NCI-H345 treated with DMSO at 0.1 percent for 48 hours (cell line): ENCODE data around the gene PITHD1.
"Not testable (repeated sequence)": the region's sequence is repeated elsewhere in the genome, so short reads cannot be mapped to it uniquely, and the experiment has no call there.

Source experiments
- DNase-seq: peaks from one replicate; lab custom pipeline; 2025; ENCODE audit not compliant: unreplicated experiment; lab: John Stamatoyannopoulos, UW

Gene PITHD1

GRCh38 chr1:23772854-23773242, 5.4 kb upstream of the PITHD1 start:
- no peak for DNase-seq

- no peak for DNase-seq
These were observed 3.9 kb upstream of the PITHD1 start for GRCh38 chr1:23774174-23774880.

- DNase-seq = no peak
These were observed 2.0 kb upstream of the PITHD1 start for GRCh38 chr1:23776217-23776616.

GRCh38 chr1:23779826-23780371, 1.7 kb downstream of the PITHD1 start:
- DNase-seq = no peak

GRCh38 chr1:23783141-23783540, 4.9 kb downstream of the PITHD1 start:
- not testable (repeated sequence) for DNase-seq

GRCh38 chr1:23784846-23785245, 6.6 kb downstream of the PITHD1 start:
- DNase-seq = no peak

- DNase-seq = no peak
These were observed 9.5 kb downstream of the PITHD1 start for GRCh38 chr1:23787701-23788100.

GRCh38 chr1:23788695-23789094, 10.5 kb downstream of the PITHD1 start:
- no peak for DNase-seq

- DNase-seq = peak; percentile 78
These were observed 12.7 kb downstream of the PITHD1 start, which contains the start of gene LYPLA2 for GRCh38 chr1:23790696-23791515. TSS of gene LYPLA2 (plus strand) at chr1:23791145. CDS start at chr1:23792683, 1,538 bp downstream.

- DNase-seq = no peak
These were observed 13.4 kb downstream of the PITHD1 start for GRCh38 chr1:23791516-23792047.

- DNase-seq = no peak
These were observed 14.1 kb downstream of the PITHD1 start for GRCh38 chr1:23792151-23792945.

- DNase-seq = no peak
These were observed 15.0 kb downstream of the PITHD1 start for GRCh38 chr1:23793018-23793781.

GRCh38 chr1:23793861-23794731, 15.9 kb downstream of the PITHD1 start:
- no peak for DNase-seq

- not testable (repeated sequence) for DNase-seq
These were observed 16.5 kb downstream of the PITHD1 start for GRCh38 chr1:23794732-23795182.

GRCh38 chr1:23795676-23796465, 17.7 kb downstream of the PITHD1 start:
- no peak for DNase-seq

GRCh38 chr1:23796466-23797271, 18.5 kb downstream of the PITHD1 start:
- DNase-seq = no peak
